H9 (cell line): Measurements from ENCODE around the gene DYNC2H1. TPM values are rescaled to one million over a fixed set of nuclear protein-coding genes. Genes with fewer than 3 reads are reported as not detected.
A peak's percentile ranks its signal among the peaks of the same experiment; 100 is the strongest.

ENCODE experiments used
- DNase-seq: peaks from one replicate; pipeline ENCODE4 v3.0.0-alpha.2; 2017
- H2AFZ ChIP-seq: one replicate; pipeline ENCODE4 v1.6.1; 2013; ENCODE audit warnings: mild to moderate bottlenecking, low read length, control low read depth, moderate library complexity
- H2AK5ac ChIP-seq: 2 replicates; pipeline ENCODE4 v1.6.1; 2013; ENCODE audit warnings: low read length, control low read depth, mixed read lengths; ENCODE audit not compliant: insufficient read length
- H2BK120ac ChIP-seq: one replicate; pipeline ENCODE4 v1.6.1; 2013; ENCODE audit warnings: low read depth, mild to moderate bottlenecking, low read length, control low read depth, inconsistent platforms; ENCODE audit not compliant: poor library complexity, severe bottlenecking
- H2BK12ac ChIP-seq: 2 replicates; pipeline ENCODE4 v1.6.1; 2013; ENCODE audit warnings: low read length, control low read depth, mixed read lengths, low read depth; ENCODE audit not compliant: insufficient read length
- H2BK15ac ChIP-seq: 2 replicates; pipeline ENCODE4 v1.6.1; 2013; ENCODE audit warnings: low read depth, low read length, control low read depth
- H2BK20ac ChIP-seq: one replicate; pipeline ENCODE4 v1.6.1; 2013; ENCODE audit warnings: low read depth, mild to moderate bottlenecking, low read length, control low read depth, inconsistent platforms; ENCODE audit not compliant: poor library complexity, severe bottlenecking
- H2BK5ac ChIP-seq: 2 replicates; pipeline ENCODE4 v1.6.1; 2013; ENCODE audit warnings: low read length, control low read depth, mixed read lengths; ENCODE audit not compliant: insufficient read length
- H3K14ac ChIP-seq: 2 replicates; pipeline ENCODE4 v1.6.1; 2013; ENCODE audit warnings: low read length, control low read depth; ENCODE audit not compliant: insufficient read depth
- H3K18ac ChIP-seq: 2 replicates; pipeline ENCODE4 v1.6.1; 2013; ENCODE audit warnings: low read depth, mild to moderate bottlenecking, mixed read lengths, low read length, control low read depth; ENCODE audit not compliant: insufficient read length
- H3K23ac ChIP-seq: 2 replicates; pipeline ENCODE4 v1.6.1; 2013; ENCODE audit warnings: low read length, control low read depth, mixed read lengths, low read depth; ENCODE audit not compliant: insufficient read length
- H3K23me2 ChIP-seq: 2 replicates; pipeline ENCODE4 v1.6.1; 2013; ENCODE audit warnings: low read depth, mild to moderate bottlenecking, mixed read lengths, low read length, control low read depth; ENCODE audit not compliant: insufficient read length, poor library complexity, severe bottlenecking
- H3K27ac ChIP-seq: 2 replicates; pipeline ENCODE4 v1.5.1; 2013; ENCODE audit warnings: low read length, control low read depth, mixed read lengths, low read depth; ENCODE audit not compliant: insufficient read length
- H3K27me3 ChIP-seq: 2 replicates; pipeline ENCODE4 v1.6.1; 2013; ENCODE audit warnings: low read length, control low read depth, inconsistent platforms; ENCODE audit not compliant: insufficient read depth
- H3K4ac ChIP-seq: 2 replicates; pipeline ENCODE4 v1.6.1; 2013; ENCODE audit warnings: low read depth, mild to moderate bottlenecking, control low read depth, inconsistent platforms, low read length, moderate library complexity
- H3K4me1 ChIP-seq: 2 replicates; pipeline ENCODE4 v1.6.1; 2013; ENCODE audit warnings: low read length, control low read depth, inconsistent platforms; ENCODE audit not compliant: insufficient read depth
- H3K4me2 ChIP-seq: 2 replicates; pipeline ENCODE4 v1.6.1; 2013; ENCODE audit warnings: low read length, control low read depth, mixed read lengths; ENCODE audit not compliant: insufficient read length, insufficient read depth
- H3K56ac ChIP-seq: 2 replicates; pipeline ENCODE4 v1.6.1; 2013; ENCODE audit warnings: low read depth, mild to moderate bottlenecking, mixed read lengths, low read length, control low read depth; ENCODE audit not compliant: insufficient read length
- H3K79me1 ChIP-seq: 2 replicates; pipeline ENCODE4 v1.6.1; 2013; ENCODE audit warnings: low read depth, mild to moderate bottlenecking, moderate library complexity, low read length, control low read depth, inconsistent platforms; ENCODE audit not compliant: insufficient read depth, poor library complexity, severe bottlenecking
- H3K79me2 ChIP-seq: 2 replicates; pipeline ENCODE4 v1.6.1; 2013; ENCODE audit warnings: low read length, control low read depth, inconsistent platforms; ENCODE audit not compliant: insufficient read depth
- H3K9ac ChIP-seq: 2 replicates; pipeline ENCODE4 v1.6.1; 2013; ENCODE audit warnings: low read length, control low read depth, mixed read lengths; ENCODE audit not compliant: insufficient read length; ENCODE audit errors: extremely low read depth
- H3K9me3 ChIP-seq: one replicate; pipeline ENCODE4 v1.6.1; 2013; ENCODE audit warnings: low read depth, low read length, inconsistent platforms; ENCODE audit not compliant: control insufficient read depth
- H3T11ph ChIP-seq: one replicate; pipeline ENCODE4 v1.6.1; 2013; ENCODE audit warnings: mild to moderate bottlenecking, low read length, control low read depth, inconsistent platforms
- H4K20me1 ChIP-seq: one replicate; pipeline ENCODE4 v1.6.1; 2013; ENCODE audit not compliant: control insufficient read depth, insufficient read length, insufficient read depth
- H4K5ac ChIP-seq: 2 replicates; pipeline ENCODE4 v1.6.1; 2013; ENCODE audit warnings: low read depth, mild to moderate bottlenecking, mixed read lengths, low read length, control low read depth; ENCODE audit not compliant: insufficient read length
- H4K8ac ChIP-seq: replicated peaks from 2 replicates; pipeline ENCODE4 v1.6.1; 2013; ENCODE audit warnings: low read length, control low read depth, mixed read lengths, low read depth; ENCODE audit not compliant: insufficient read length
- H4K91ac ChIP-seq: 2 replicates; pipeline ENCODE4 v1.6.1; 2013; ENCODE audit warnings: low read depth, mild to moderate bottlenecking, moderate library complexity, mixed read lengths, low read length, control low read depth; ENCODE audit not compliant: insufficient read length
- H3K27ac Mint-ChIP-seq, 3 experiments: 2 replicates in 2 of 3; 3 replicates in 1 of 3; pipeline ENCODE4 v1.8.0; 2020 to 2021; ENCODE audit warnings: mixed read lengths in 3 of 3, mild to moderate bottlenecking in 1 of 3, moderate library complexity in 1 of 3
- H3K27me3 Mint-ChIP-seq: 2 replicates; pipeline ENCODE4 v1.8.0; 2021; ENCODE audit warnings: low read depth, mild to moderate bottlenecking, moderate library complexity, mixed read lengths
- H3K36me3 Mint-ChIP-seq, 3 experiments: 2 replicates in 2 of 3; 3 replicates in 1 of 3; pipeline ENCODE4 v1.8.0; 2020 to 2021; ENCODE audit warnings: low read depth in 3 of 3, mixed read lengths in 3 of 3; ENCODE audit not compliant: insufficient read depth in 1 of 3
- H3K4me1 Mint-ChIP-seq, 2 experiments: 2 replicates each; pipeline ENCODE4 v1.8.0; 2020; ENCODE audit warnings: mixed read lengths in 2 of 2
- H3K4me3 Mint-ChIP-seq, 2 experiments: 2 replicates in 1 of 2; 3 replicates in 1 of 2; pipeline ENCODE4 v1.8.0; 2020 to 2021; ENCODE audit warnings: mild to moderate bottlenecking in 2 of 2, mixed read lengths in 2 of 2, moderate library complexity in 1 of 2
- H3K9me3 Mint-ChIP-seq, 2 experiments: 2 replicates in 1 of 2; 3 replicates in 1 of 2; pipeline ENCODE4 v1.8.0; 2020; ENCODE audit warnings: mild to moderate bottlenecking in 2 of 2, mixed read lengths in 2 of 2, moderate library complexity in 1 of 2
- WGBS: extraction: QIAGEN DNeasy Blood & Tissue Kit; methylation state at CpG from one replicate; pipeline ENCODE4 v1.1.7; 2013; ENCODE audit warnings: missing lambda C conversion rate, low lambda C conversion rate, mixed read lengths; ENCODE audit not compliant: insufficient read length; ENCODE audit errors: extremely low coverage; 5-methylcytosine and 5-hydroxymethylcytosine counted together
- total RNA-seq: library from RNA; stranded (reverse); gene quantifications from 2 replicates; pipeline ENCODE4 v1.2.1, GENCODE V29; 2021
- TF ChIP-seq, protein P1 (sequence below): fragments of 200-600 bp; sonication (generic); conservative IDR thresholded peaks from 3 replicates; pipeline ENCODE4 v1.8.0; 2021; ENCODE audit warnings: antibody characterized with exemption, mild to moderate bottlenecking

The DYNC2H1 gene
- total RNA-seq, 1 experiment from 2014 or later: 13.2 TPM

DNA sequence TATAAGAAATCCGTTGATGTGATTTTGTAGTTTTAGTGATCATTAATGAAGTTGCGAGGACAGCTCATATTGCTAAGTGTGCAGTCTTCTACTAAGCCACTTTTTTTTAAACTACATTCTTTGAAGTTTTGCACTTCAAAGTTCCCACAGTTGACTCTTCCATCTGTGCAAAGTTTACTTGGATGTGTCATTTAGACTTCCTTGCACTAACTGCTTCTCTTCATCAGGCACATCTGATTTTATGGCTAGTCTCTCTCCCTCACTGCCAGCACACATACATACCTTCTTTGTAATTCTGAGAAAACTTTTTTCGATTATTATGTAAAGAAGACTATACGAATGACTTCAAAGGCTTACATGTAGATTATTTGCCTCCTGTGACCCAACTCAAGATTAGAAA lies 250.0 kb downstream of the DYNC2H1 start:
- TF ChIP-seq, protein P1, sequence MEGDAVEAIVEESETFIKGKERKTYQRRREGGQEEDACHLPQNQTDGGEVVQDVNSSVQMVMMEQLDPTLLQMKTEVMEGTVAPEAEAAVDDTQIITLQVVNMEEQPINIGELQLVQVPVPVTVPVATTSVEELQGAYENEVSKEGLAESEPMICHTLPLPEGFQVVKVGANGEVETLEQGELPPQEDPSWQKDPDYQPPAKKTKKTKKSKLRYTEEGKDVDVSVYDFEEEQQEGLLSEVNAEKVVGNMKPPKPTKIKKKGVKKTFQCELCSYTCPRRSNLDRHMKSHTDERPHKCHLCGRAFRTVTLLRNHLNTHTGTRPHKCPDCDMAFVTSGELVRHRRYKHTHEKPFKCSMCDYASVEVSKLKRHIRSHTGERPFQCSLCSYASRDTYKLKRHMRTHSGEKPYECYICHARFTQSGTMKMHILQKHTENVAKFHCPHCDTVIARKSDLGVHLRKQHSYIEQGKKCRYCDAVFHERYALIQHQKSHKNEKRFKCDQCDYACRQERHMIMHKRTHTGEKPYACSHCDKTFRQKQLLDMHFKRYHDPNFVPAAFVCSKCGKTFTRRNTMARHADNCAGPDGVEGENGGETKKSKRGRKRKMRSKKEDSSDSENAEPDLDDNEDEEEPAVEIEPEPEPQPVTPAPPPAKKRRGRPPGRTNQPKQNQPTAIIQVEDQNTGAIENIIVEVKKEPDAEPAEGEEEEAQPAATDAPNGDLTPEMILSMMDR: no peak
- H3K4me3 Mint-ChIP-seq: no peak overlapping the region
- H3K23me2 ChIP-seq: no peaks in the 10 kb centered on the region
- H2AK5ac ChIP-seq: no peak overlapping the region
- no peaks in the 10 kb centered on the region for H3K9me3 ChIP-seq
- H4K91ac ChIP-seq: no peak overlapping the region
- H3K18ac ChIP-seq: no peak overlapping the region
- 0 out of 7 replicates have a peak overlapping the region, but pooled peaks of 1 of the 3 experiments have one; percentile 16 for H3K27ac Mint-ChIP-seq
- no peak overlapping the region for H2BK15ac ChIP-seq
- no peak overlapping the region for H3K4me2 ChIP-seq
- H3K27me3 ChIP-seq: no peaks in the 10 kb centered on the region
- H4K8ac ChIP-seq: no peak overlapping the region
- H2BK5ac ChIP-seq: no peak overlapping the region
- no peak overlapping the region for H3K9ac ChIP-seq
- no peaks in the 10 kb centered on the region for H3K79me2 ChIP-seq
- H2AFZ ChIP-seq: no peak overlapping the region
- no peaks in the 10 kb centered on the region for H3K27me3 Mint-ChIP-seq
- no peak overlapping the region for H3K23ac ChIP-seq
- H4K5ac ChIP-seq: no peak overlapping the region
- DNase-seq: no peak
- H3K36me3 Mint-ChIP-seq: no peaks in the 10 kb centered on the region
- no peak overlapping the region for H2BK12ac ChIP-seq
- H3K56ac ChIP-seq: no peak overlapping the region
- H3K4me1 Mint-ChIP-seq: peaks cover 5 to 6% of the 10 kb centered on the region in 2 experiments
- no peaks in the 10 kb centered on the region for H3K4me1 ChIP-seq
- H3K14ac ChIP-seq: no peak overlapping the region
- H4K20me1 ChIP-seq: no peaks in the 10 kb centered on the region
- H2BK120ac ChIP-seq: no peak overlapping the region
- WGBS: no CpG with 5 or more reads among the region's 4 CpGs
- no peak overlapping the region for H3K4ac ChIP-seq
- H3T11ph ChIP-seq: no peak overlapping the region
- H3K9me3 Mint-ChIP-seq: no peaks in the 10 kb centered on the region
- H3K27ac ChIP-seq: no peak overlapping the region
- no peak overlapping the region for H2BK20ac ChIP-seq
- no peaks in the 10 kb centered on the region for H3K79me1 ChIP-seq
